Ishikawa (cell line): ENCODE results near the gene BTBD9.

ENCODE experiments used
- CEBPB ChIP-seq: IDR thresholded peaks from 2 replicates; pipeline ENCODE4 v1.6.1; 2012
- EP300 ChIP-seq: IDR thresholded peaks from 2 replicates; pipeline ENCODE4 v1.6.1; 2012; ENCODE audit warnings: borderline replicate concordance
- FOXM1 ChIP-seq: IDR thresholded peaks from 2 replicates; pipeline ENCODE4 v1.6.1; 2012; ENCODE audit warnings: low read depth, borderline replicate concordance
- REST ChIP-seq: IDR thresholded peaks from 2 replicates; pipeline ENCODE4 v1.6.1; 2012; ENCODE audit warnings: low read depth, mild to moderate bottlenecking

DNA sequence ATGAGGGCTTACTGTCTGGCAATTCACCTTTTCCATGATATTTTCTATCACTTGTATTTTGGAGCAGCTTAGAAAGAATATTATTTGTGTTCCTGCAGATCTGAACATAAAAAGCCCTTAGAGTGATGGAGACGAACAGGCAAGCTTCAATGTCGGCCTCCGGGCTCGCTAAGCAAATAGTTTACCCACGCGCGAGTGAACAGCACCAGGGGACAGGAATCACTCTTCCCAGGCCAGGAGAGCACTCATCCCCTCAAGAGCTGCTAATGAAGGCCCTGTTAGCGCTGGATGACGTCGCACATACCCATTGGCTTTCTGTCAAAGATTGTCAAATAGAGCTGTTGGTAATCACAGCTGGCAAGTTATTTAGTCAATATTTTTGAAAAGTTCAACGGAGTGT, 424.5 kb downstream of the BTBD9 start:
- TF ChIP-seq REST (no peak), EP300 (no peak), FOXM1 (no peak), CEBPB (no peak)
